ENCODE results near the gene LLPH.
"Not testable (repeated sequence)": the region's sequence is repeated elsewhere in the genome, so short reads cannot be mapped to it uniquely, and the experiment has no call there.

Gene LLPH

GRCh38 chr12:66130267-66131066 lies at the start of gene LLPH:
Gene LLPH (minus strand): TSS chr12:66130750. CDS start chr12:66129106, 1,644 bp downstream.
- H3K4me3 ChIP-seq (ENCODE audit: low read depth, low read length), result peak within 1 kb of the TSS; percentile 80

- no peak overlapping the region for H3K4me3 ChIP-seq (ENCODE audit: low read depth, low read length)
Observed at GRCh38 chr12:66176105-66176900, 45.8 kb upstream of the LLPH start.

GRCh38 chr12:66174391-66175325 lies 44.1 kb upstream of the LLPH start:
- not testable (repeated sequence) for H3K4me3 ChIP-seq (ENCODE audit: low read depth, low read length)

GRCh38 chr12:66170606-66171005 lies 40.1 kb upstream of the LLPH start:
- no peak overlapping the region for H3K4me3 ChIP-seq (ENCODE audit: low read depth, low read length)

- peak within 1 kb of the TSS; percentile 83 for H3K4me3 ChIP-seq (ENCODE audit: low read depth, low read length)
Observed at GRCh38 chr12:66169221-66170170, 38.9 kb upstream of the LLPH start, which contains the start of gene TMBIM4. Gene TMBIM4 (minus strand): TSS chr12:66169996. CDS start chr12:66169951, 45 bp downstream.

- no peak overlapping the region for H3K4me3 ChIP-seq (ENCODE audit: low read depth, low read length)
Observed at GRCh38 chr12:66168410-66168809, 37.9 kb upstream of the LLPH start.

GRCh38 chr12:66166561-66166960 lies 36.0 kb upstream of the LLPH start:
- no peak overlapping the region for H3K4me3 ChIP-seq (ENCODE audit: low read depth, low read length)

GRCh38 chr12:66165141-66165540 lies 34.6 kb upstream of the LLPH start:
- no peak overlapping the region for H3K4me3 ChIP-seq (ENCODE audit: low read depth, low read length)

- H3K4me3 ChIP-seq (ENCODE audit: low read depth, low read length), result no peak overlapping the region
Observed at GRCh38 chr12:66164349-66164821, 33.8 kb upstream of the LLPH start.

GRCh38 chr12:66163289-66163688 lies 32.7 kb upstream of the LLPH start:
- H3K4me3 ChIP-seq (ENCODE audit: low read depth, low read length), result no peak overlapping the region

GRCh38 chr12:66162701-66163100 lies 32.2 kb upstream of the LLPH start:
- H3K4me3 ChIP-seq (ENCODE audit: low read depth, low read length), result no peak overlapping the region

GRCh38 chr12:66160704-66161103 lies 30.2 kb upstream of the LLPH start:
- no peak overlapping the region for H3K4me3 ChIP-seq (ENCODE audit: low read depth, low read length)

- no peak overlapping the region for H3K4me3 ChIP-seq (ENCODE audit: low read depth, low read length)
Observed at GRCh38 chr12:66159123-66159522, 28.6 kb upstream of the LLPH start.

- H3K4me3 ChIP-seq (ENCODE audit: low read depth, low read length), result no peak overlapping the region
Observed at GRCh38 chr12:66156654-66157053, 26.1 kb upstream of the LLPH start.

- no peak overlapping the region for H3K4me3 ChIP-seq (ENCODE audit: low read depth, low read length)
Observed at GRCh38 chr12:66154776-66155175, 24.2 kb upstream of the LLPH start.

- no peak overlapping the region for H3K4me3 ChIP-seq (ENCODE audit: low read depth, low read length)
Observed at GRCh38 chr12:66152732-66153131, 22.2 kb upstream of the LLPH start.

GRCh38 chr12:66149702-66150398 lies 19.3 kb upstream of the LLPH start:
- H3K4me3 ChIP-seq (ENCODE audit: low read depth, low read length), result no peak overlapping the region

- no peak overlapping the region for H3K4me3 ChIP-seq (ENCODE audit: low read depth, low read length)
Observed at GRCh38 chr12:66144791-66145754, 14.5 kb upstream of the LLPH start.

Data from iPS-11a (cell line).